HUES64 (cell line): ENCODE data around the gene OR5B2.
"Not testable (repeated sequence)": the region's sequence is repeated elsewhere in the genome, so short reads cannot be mapped to it uniquely, and the experiment has no call there.

ENCODE experiments used
- H3K27ac ChIP-seq: 2 replicates; pipeline ENCODE4 v1.7.0; 2013; ENCODE audit warnings: low read depth, low read length, inconsistent platforms
- H3K27me3 ChIP-seq: 2 replicates; pipeline ENCODE4 v1.6.1; 2013; ENCODE audit warnings: mild to moderate bottlenecking, low read length; ENCODE audit not compliant: insufficient read depth
- H3K36me3 ChIP-seq: 2 replicates; pipeline ENCODE4 v1.6.1; 2013; ENCODE audit warnings: mild to moderate bottlenecking, low read length; ENCODE audit not compliant: insufficient read depth
- H3K4me1 ChIP-seq: 2 replicates; pipeline ENCODE4 v1.6.1; 2013; ENCODE audit warnings: mild to moderate bottlenecking, low read length, moderate library complexity; ENCODE audit not compliant: insufficient read depth
- H3K4me3 ChIP-seq: 2 replicates; pipeline ENCODE4 v1.5.1; 2013; ENCODE audit warnings: mild to moderate bottlenecking, low read length, moderate library complexity
- H3K9ac ChIP-seq: 2 replicates; pipeline ENCODE4 v1.6.1; 2013; ENCODE audit warnings: mild to moderate bottlenecking, low read depth, low read length
- H3K9me3 ChIP-seq: 2 replicates; pipeline ENCODE4 v1.6.1; 2013; ENCODE audit warnings: low read depth, low read length; ENCODE audit not compliant: insufficient read depth
- WGBS: fragments of 150-250, 120-280 bp; methylation state at CpG from one replicate; pipeline ENCODE4 v1.1.7; 2013; ENCODE audit warnings: missing lambda C conversion rate; 5-methylcytosine and 5-hydroxymethylcytosine counted together

OR5B2 gene

DNA sequence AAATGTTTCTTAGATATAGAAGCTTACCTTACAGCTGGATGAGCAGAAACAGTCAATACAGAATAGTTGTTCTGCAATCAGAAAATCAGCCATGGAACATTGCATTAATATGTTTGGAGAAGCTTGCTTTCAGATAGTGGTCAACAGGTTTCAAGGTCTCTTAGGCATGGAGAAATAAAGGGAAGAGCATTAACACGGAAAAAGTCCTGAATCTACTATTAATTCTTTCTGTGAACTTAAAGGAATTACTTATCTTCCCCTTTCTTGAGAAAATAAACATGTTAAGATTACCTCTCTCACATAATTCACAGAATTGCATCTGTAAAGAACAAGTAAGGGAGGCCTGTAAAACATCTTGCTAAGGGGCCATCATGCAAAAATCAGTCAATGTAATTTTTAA, 21.1 kb downstream of the OR5B2 start, which contains the start of gene OR5B3:
TSS of gene OR5B3 (minus strand) at position 101 of the 400 bp plus-strand sequence. CDS start 3,465 bp downstream, outside the sequence.
- H3K9me3 ChIP-seq, result 0 out of 2 replicates have a peak, but pooled peaks cover 14% of the 10 kb centered on the region
- H3K27me3 ChIP-seq, result no peaks in the 10 kb centered on the region
- H3K9ac ChIP-seq, result no peak within 1 kb of the TSS
- WGBS, result 40% methylated on average over 1 of the region's 1 CpG
- no peak within 1 kb of the TSS for H3K27ac ChIP-seq
- H3K4me3 ChIP-seq, result no peak within 1 kb of the TSS
- no peaks in the 10 kb centered on the region for H3K36me3 ChIP-seq
- no peaks in the 10 kb centered on the region for H3K4me1 ChIP-seq

DNA sequence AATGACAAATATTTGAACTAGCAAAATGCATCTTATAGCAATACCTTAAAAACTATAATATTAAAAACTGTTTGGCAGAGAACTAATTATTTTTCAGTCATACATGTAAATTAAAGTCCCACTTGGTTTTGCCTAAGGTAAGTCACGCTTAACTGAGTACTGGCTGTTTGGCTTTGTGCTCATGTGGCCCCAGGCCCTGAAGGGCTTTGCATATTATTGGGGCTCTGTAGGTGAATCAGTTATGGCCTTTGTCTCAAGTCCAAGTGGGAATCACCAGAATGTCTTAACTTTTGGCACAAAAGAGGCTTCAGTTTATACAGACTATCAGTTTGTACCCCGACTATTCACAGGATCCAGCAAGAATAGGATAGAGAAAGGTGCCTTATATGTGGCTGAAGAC, 28.3 kb downstream of the OR5B2 start:
- H3K36me3 ChIP-seq, H3K9ac ChIP-seq, H3K9me3 ChIP-seq, H3K27me3 ChIP-seq, H3K27ac ChIP-seq, H3K4me1 ChIP-seq, H3K4me3 ChIP-seq: not testable (repeated sequence)
- WGBS, result no CpG with 5 or more reads among the region's 2 CpGs

DNA sequence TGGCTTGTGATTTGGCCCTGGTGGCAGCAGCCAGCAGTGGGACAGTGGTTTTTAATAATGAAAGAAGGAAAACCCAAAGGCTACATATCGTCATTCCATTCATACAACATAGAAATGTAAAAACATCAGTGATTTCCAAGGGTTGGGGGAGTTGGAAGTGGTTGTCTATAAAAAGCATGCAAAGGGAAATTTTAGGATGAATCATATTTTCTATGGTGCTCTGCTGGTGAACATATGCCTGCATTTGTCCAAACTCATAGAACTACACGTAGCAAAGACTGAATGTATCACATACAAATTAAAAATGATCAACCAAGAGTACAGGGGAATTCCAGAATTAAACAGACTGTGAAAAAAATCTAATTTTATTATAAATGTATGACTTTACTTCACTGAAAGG, 32.3 kb downstream of the OR5B2 start:
- no peak overlapping the region for H3K27ac ChIP-seq
- H3K4me1 ChIP-seq, result no peaks in the 10 kb centered on the region
- H3K27me3 ChIP-seq, result no peaks in the 10 kb centered on the region
- 83% methylated on average over 1 of the region's 2 CpGs for WGBS
- H3K4me3 ChIP-seq, result no peak overlapping the region
- H3K36me3 ChIP-seq, result no peaks in the 10 kb centered on the region
- H3K9me3 ChIP-seq, result peaks cover 10% of the 10 kb centered on the region
- no peak overlapping the region for H3K9ac ChIP-seq

- Histone ChIP-seq H3K27ac (no peak overlapping the region), H3K9me3 (peaks cover 10% of the 10 kb centered on the region), H3K9ac (no peak overlapping the region), H3K4me1 (no peaks in the 10 kb centered on the region), H3K4me3 (no peak overlapping the region), H3K27me3 (no peaks in the 10 kb centered on the region), H3K36me3 (no peaks in the 10 kb centered on the region)
Measured at GRCh38 chr11:58394195-58394594, 33.7 kb downstream of the OR5B2 start.

GRCh38 chr11:58392746-58393145, 35.2 kb downstream of the OR5B2 start:
- H3K4me1 ChIP-seq, result no peaks in the 10 kb centered on the region

DNA sequence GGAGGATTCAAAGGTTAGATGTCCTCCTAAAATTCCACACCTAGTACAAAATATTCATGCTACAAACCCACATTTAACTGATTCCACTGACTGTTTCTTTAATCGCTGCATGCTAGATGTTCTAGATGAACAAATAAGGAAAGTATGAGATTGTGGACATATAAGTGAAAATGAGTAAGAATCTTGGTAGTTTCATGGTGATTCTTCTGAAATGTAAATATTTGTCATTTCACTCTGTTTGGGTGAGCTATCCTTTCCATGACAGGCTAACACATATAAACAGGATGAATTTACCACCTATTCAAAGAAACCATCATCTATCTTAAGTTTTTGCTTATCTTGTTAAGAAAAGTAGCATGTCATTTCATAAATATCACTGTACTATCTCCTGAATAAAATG, 36.0 kb downstream of the OR5B2 start:
- no peaks in the 10 kb centered on the region for H3K36me3 ChIP-seq
- no peak overlapping the region for H3K9ac ChIP-seq
- H3K27me3 ChIP-seq, result no peaks in the 10 kb centered on the region
- no peak overlapping the region for H3K27ac ChIP-seq
- peaks cover 10% of the 10 kb centered on the region for H3K9me3 ChIP-seq
- 96% methylated on average over 1 of the region's 1 CpG for WGBS
- H3K4me3 ChIP-seq, result no peak overlapping the region
- no peaks in the 10 kb centered on the region for H3K4me1 ChIP-seq

More at GRCh38 chr11:58392746-58393145, 35.2 kb downstream of the OR5B2 start:
- no peaks in the 10 kb centered on the region for H3K36me3 ChIP-seq
- H3K27ac ChIP-seq, result no peak overlapping the region
- no peak overlapping the region for H3K4me3 ChIP-seq
- no peak overlapping the region for H3K9ac ChIP-seq
- WGBS, result 31% methylated on average over 1 of the region's 1 CpG
- peaks cover 10% of the 10 kb centered on the region for H3K9me3 ChIP-seq
- H3K27me3 ChIP-seq, result no peaks in the 10 kb centered on the region

- H3K36me3 ChIP-seq, result no peaks in the 10 kb centered on the region
- WGBS, result 85% methylated on average over 18 of the region's 18 CpGs
- H3K27ac ChIP-seq, result no peak overlapping the region
- H3K4me3 ChIP-seq, result no peak overlapping the region
- no peaks in the 10 kb centered on the region for H3K27me3 ChIP-seq
- no peak overlapping the region for H3K9ac ChIP-seq
- no peaks in the 10 kb centered on the region for H3K4me1 ChIP-seq
- H3K9me3 ChIP-seq, result peaks cover 10% of the 10 kb centered on the region
Measured at GRCh38 chr11:58390551-58391063, 37.3 kb downstream of the OR5B2 start.
